Loucy (cell line): Measurements from ENCODE around the gene S1PR3.

Experiments
- H2AFZ ChIP-seq: fragments of 200-600 bp; sonication (generic); 2 replicates; pipeline ENCODE4 v1.6.0; 2016; ENCODE audit warnings: antibody characterized with exemption, mild to moderate bottlenecking, low read length, moderate library complexity
- H3F3A ChIP-seq: fragments of 200-600 bp; 2 replicates; pipeline ENCODE4 v1.6.0; 2016; ENCODE audit warnings: antibody characterized with exemption, low read depth, mild to moderate bottlenecking
- H3K27me3 ChIP-seq: fragments of 200-600 bp; sonication (generic); 2 replicates; pipeline ENCODE4 v1.6.1; 2014; ENCODE audit warnings: low read length, mild to moderate bottlenecking; ENCODE audit not compliant: insufficient read depth, poor library complexity, severe bottlenecking
- H3K36me3 ChIP-seq: fragments of 200-600 bp; sonication (generic); 2 replicates; pipeline ENCODE4 v1.6.1; 2016; ENCODE audit warnings: low read length; ENCODE audit not compliant: insufficient read depth
- H3K4me1 ChIP-seq: fragments of 200-600 bp; sonication (generic); 2 replicates; pipeline ENCODE4 v1.5.1; 2014; ENCODE audit warnings: low read length, mild to moderate bottlenecking; ENCODE audit not compliant: insufficient read depth, poor library complexity, severe bottlenecking
- H3K4me2 ChIP-seq: fragments of 200-600 bp; sonication (generic); 2 replicates; pipeline ENCODE4 v1.6.0; 2014; ENCODE audit warnings: antibody characterized with exemption, low read length, low read depth, mild to moderate bottlenecking; ENCODE audit not compliant: poor library complexity, severe bottlenecking
- H3K4me3 ChIP-seq: fragments of 200-600 bp; sonication (generic); 2 replicates; pipeline ENCODE4 v1.5.1; 2014; ENCODE audit warnings: low read length, mild to moderate bottlenecking, mixed read lengths; ENCODE audit not compliant: poor library complexity, severe bottlenecking
- H3K79me2 ChIP-seq: fragments of 200-600 bp; sonication (generic); 2 replicates; pipeline ENCODE4 v1.6.1; 2014; ENCODE audit warnings: low read length; ENCODE audit not compliant: insufficient read depth
- H3K9ac ChIP-seq: fragments of 200-600 bp; sonication (generic); 2 replicates; pipeline ENCODE4 v1.6.0; 2014; ENCODE audit warnings: mild to moderate bottlenecking, low read depth, low read length, moderate library complexity; ENCODE audit not compliant: poor library complexity, severe bottlenecking
- H3K9me2 ChIP-seq: fragments of 200-600 bp; sonication (generic); replicated peaks from 2 replicates; pipeline ENCODE4 v1.6.1; 2016; ENCODE audit warnings: low read depth, low read length, mixed read lengths
- H3K9me3 ChIP-seq: fragments of 200-600 bp; sonication (generic); 2 replicates; pipeline ENCODE4 v1.6.1; 2014; ENCODE audit warnings: mild to moderate bottlenecking, antibody characterized with exemption, low read length, low read depth; ENCODE audit not compliant: insufficient read depth
- H4K20me1 ChIP-seq: fragments of 200-600 bp; sonication (generic); 2 replicates; pipeline ENCODE4 v1.6.0; 2014; ENCODE audit warnings: antibody characterized with exemption, low read length, mild to moderate bottlenecking; ENCODE audit not compliant: insufficient read depth, poor library complexity, severe bottlenecking
- EZH2phosphoT487 ChIP-seq: fragments of 200-600 bp; IDR thresholded peaks from 2 replicates; pipeline ENCODE4 v1.6.1; 2018; ENCODE audit warnings: antibody characterized with exemption, mild to moderate bottlenecking, moderate library complexity, borderline replicate concordance
- TF ChIP-seq, protein P1 (sequence below): fragments of 200-600 bp; sonication (generic); conservative IDR thresholded peaks from 2 replicates; pipeline ENCODE4 v1.5.1; 2014; ENCODE audit warnings: mild to moderate bottlenecking, antibody characterized with exemption, low read length

S1PR3 gene

DNA sequence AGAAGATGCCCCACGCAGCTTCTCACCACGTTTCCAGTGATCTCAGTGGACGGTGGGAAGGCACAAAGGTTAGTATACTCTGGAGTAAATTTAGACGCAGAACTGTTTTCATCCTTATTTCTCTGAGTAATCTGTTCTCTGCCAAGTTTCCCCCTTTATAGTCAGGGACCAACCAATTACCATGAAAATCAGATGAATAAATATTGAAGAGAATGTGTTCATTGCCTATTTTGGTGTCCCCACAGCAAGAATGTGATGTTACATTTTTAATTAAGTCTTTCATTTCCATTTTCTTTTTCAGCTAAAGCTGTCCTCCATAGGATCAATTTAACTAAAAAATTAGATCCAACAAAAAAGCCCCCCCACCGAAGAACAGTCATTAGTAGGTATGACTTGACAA lies 41.4 kb downstream of the S1PR3 start:
- Histone ChIP-seq H3F3A (no peaks in the 10 kb centered on the region), H3K4me2 (no peak overlapping the region)

DNA sequence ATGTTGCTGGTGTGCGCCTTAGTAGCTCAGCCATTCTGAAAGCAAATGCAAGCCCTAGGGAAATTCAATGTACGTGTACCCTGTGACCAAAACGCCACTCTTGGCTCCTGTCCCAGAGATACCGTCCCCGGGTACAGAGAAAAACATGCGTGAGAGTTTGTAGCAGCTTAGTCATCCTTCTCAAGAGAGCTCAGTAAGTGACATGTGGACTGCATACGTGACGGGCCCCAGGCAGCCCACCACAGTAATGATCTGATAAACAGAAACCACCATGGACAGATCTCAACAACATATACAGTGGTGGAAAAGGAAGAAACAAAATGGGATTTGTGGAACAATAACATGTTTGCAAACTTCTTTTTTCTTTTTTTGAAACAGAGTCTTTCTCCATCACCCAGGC lies 45.1 kb downstream of the S1PR3 start:
- Histone ChIP-seq H4K20me1 (no peaks in the 10 kb centered on the region), H3K9me3 (no peaks in the 10 kb centered on the region), H3K36me3 (no peaks in the 10 kb centered on the region), H3K9ac (no peak overlapping the region), H3K4me2 (no peak overlapping the region), H3K4me3 (no peak overlapping the region), H3K4me1 (no peaks in the 10 kb centered on the region), H3F3A (no peaks in the 10 kb centered on the region), H2AFZ (no peak overlapping the region), H3K79me2 (no peaks in the 10 kb centered on the region), H3K27me3 (no peaks in the 10 kb centered on the region), H3K9me2 (no peaks in the 10 kb centered on the region)
- no peak for TF ChIP-seq EZH2phosphoT487
- TF ChIP-seq, protein P1, sequence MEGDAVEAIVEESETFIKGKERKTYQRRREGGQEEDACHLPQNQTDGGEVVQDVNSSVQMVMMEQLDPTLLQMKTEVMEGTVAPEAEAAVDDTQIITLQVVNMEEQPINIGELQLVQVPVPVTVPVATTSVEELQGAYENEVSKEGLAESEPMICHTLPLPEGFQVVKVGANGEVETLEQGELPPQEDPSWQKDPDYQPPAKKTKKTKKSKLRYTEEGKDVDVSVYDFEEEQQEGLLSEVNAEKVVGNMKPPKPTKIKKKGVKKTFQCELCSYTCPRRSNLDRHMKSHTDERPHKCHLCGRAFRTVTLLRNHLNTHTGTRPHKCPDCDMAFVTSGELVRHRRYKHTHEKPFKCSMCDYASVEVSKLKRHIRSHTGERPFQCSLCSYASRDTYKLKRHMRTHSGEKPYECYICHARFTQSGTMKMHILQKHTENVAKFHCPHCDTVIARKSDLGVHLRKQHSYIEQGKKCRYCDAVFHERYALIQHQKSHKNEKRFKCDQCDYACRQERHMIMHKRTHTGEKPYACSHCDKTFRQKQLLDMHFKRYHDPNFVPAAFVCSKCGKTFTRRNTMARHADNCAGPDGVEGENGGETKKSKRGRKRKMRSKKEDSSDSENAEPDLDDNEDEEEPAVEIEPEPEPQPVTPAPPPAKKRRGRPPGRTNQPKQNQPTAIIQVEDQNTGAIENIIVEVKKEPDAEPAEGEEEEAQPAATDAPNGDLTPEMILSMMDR = no peak

More for the DNA sequence above, 41.4 kb downstream of the S1PR3 start:
- no peaks in the 10 kb centered on the region for H3K9me2 ChIP-seq
- no peaks in the 10 kb centered on the region for H4K20me1 ChIP-seq
- no peak overlapping the region for H2AFZ ChIP-seq
- no peak for TF ChIP-seq EZH2phosphoT487
- TF ChIP-seq, protein P1 = no peak
- no peaks in the 10 kb centered on the region for H3K36me3 ChIP-seq
- H3K9ac ChIP-seq = no peak overlapping the region
- H3K4me3 ChIP-seq = no peak overlapping the region
- no peaks in the 10 kb centered on the region for H3K79me2 ChIP-seq
- H3K27me3 ChIP-seq = peaks cover 3% of the 10 kb centered on the region
- peaks cover 12% of the 10 kb centered on the region; the same call in 1 of the 2 replicates for H3K9me3 ChIP-seq
- no peaks in the 10 kb centered on the region for H3K4me1 ChIP-seq

DNA sequence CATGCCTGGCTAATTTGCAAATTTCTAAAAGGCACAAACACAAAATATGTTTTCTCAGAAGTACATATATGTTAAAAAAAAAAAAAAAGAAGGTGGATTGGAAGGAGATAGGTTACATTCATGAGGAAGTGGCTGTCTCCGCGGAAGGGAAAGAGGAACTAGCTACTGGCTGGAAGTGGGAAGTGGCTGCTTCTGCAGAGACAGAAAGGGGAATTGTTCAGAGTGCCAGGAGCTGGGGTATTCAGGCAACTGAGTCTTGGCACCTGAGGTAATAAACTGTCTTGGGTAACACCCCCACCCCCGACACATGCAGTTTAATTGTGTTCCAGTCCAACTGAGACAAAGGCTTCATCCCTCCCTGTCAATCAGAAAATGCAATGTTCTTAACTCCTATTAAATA lies 45.6 kb downstream of the S1PR3 start:
- no peaks in the 10 kb centered on the region for H3K27me3 ChIP-seq
- no peaks in the 10 kb centered on the region for H4K20me1 ChIP-seq
- H3K4me3 ChIP-seq = no peak overlapping the region
- TF ChIP-seq, protein P1 = no peak
- TF ChIP-seq EZH2phosphoT487 = no peak
- H3F3A ChIP-seq = no peaks in the 10 kb centered on the region
- H3K4me2 ChIP-seq = no peak overlapping the region
- no peak overlapping the region for H2AFZ ChIP-seq
- H3K9me3 ChIP-seq = no peaks in the 10 kb centered on the region
- H3K79me2 ChIP-seq = no peaks in the 10 kb centered on the region
- H3K36me3 ChIP-seq = no peaks in the 10 kb centered on the region
- H3K9me2 ChIP-seq = no peaks in the 10 kb centered on the region
- no peaks in the 10 kb centered on the region for H3K4me1 ChIP-seq
- no peak overlapping the region for H3K9ac ChIP-seq
